Mesenchymal stem cell (in vitro differentiated cells and primary cell): ENCODE measurements around the gene PHF11.

Source experiments
- DNase-seq: peaks from one replicate; pipeline ENCODE4 v3.0.0-alpha.2; 2013
- H2AFZ ChIP-seq: one replicate; pipeline ENCODE4 v1.6.1; 2013; ENCODE audit warnings: low read depth, mild to moderate bottlenecking, control low read depth, inconsistent platforms, low read length, moderate library complexity
- H2AK5ac ChIP-seq: 2 replicates; pipeline ENCODE4 v1.6.1; 2013; ENCODE audit warnings: low read length, moderate library complexity, mild to moderate bottlenecking, inconsistent platforms; ENCODE audit not compliant: severe bottlenecking
- H2BK120ac ChIP-seq: one replicate; pipeline ENCODE4 v1.6.1; 2013; ENCODE audit warnings: low read depth, mild to moderate bottlenecking, inconsistent platforms, low read length, moderate library complexity
- H2BK12ac ChIP-seq, 2 experiments: one replicate each; pipeline ENCODE4 v1.6.1; 2013; ENCODE audit warnings: inconsistent platforms in 2 of 2, low read length in 2 of 2, mild to moderate bottlenecking in 2 of 2, moderate library complexity in 2 of 2, control low read depth in 1 of 2
- H2BK15ac ChIP-seq: one replicate; pipeline ENCODE4 v1.6.1; 2013; ENCODE audit warnings: mild to moderate bottlenecking, low read depth, inconsistent platforms; ENCODE audit not compliant: poor library complexity, severe bottlenecking
- H2BK5ac ChIP-seq: 2 replicates; pipeline ENCODE4 v1.6.1; 2013; ENCODE audit warnings: low read depth, mild to moderate bottlenecking, low read length, control low read depth, inconsistent platforms; ENCODE audit not compliant: poor library complexity, severe bottlenecking
- H3K14ac ChIP-seq, 2 experiments: one replicate each; pipeline ENCODE4 v1.6.1; 2013; ENCODE audit warnings: inconsistent platforms in 2 of 2, low read length in 2 of 2, control low read depth in 1 of 2, mild to moderate bottlenecking in 1 of 2, moderate library complexity in 1 of 2
- H3K18ac ChIP-seq, 2 experiments: one replicate each; pipeline ENCODE4 v1.6.1; 2013; ENCODE audit warnings: inconsistent platforms in 2 of 2, low read length in 2 of 2, control low read depth in 1 of 2, low read depth in 1 of 2, mild to moderate bottlenecking in 1 of 2
- H3K23ac ChIP-seq, 2 experiments: one replicate each; pipeline ENCODE4 v1.6.1; 2013; ENCODE audit warnings: inconsistent platforms in 2 of 2, low read length in 2 of 2, mild to moderate bottlenecking in 2 of 2, moderate library complexity in 2 of 2, control low read depth in 1 of 2
- H3K27ac ChIP-seq: 2 replicates; pipeline ENCODE4 v1.5.1; 2013; ENCODE audit warnings: mild to moderate bottlenecking, moderate library complexity, low read length, control low read depth, inconsistent platforms; ENCODE audit not compliant: poor library complexity, severe bottlenecking
- H3K27me3 ChIP-seq, 2 experiments: 2 replicates each; pipeline versions ENCODE4 v1.6.1 to v1.7.0; 2013; ENCODE audit warnings: low read length in 2 of 2, mild to moderate bottlenecking in 2 of 2, moderate library complexity in 2 of 2, control low read depth in 1 of 2, inconsistent platforms in 1 of 2; ENCODE audit not compliant: control insufficient read depth in 1 of 2, insufficient read depth in 1 of 2
- H3K36me3 ChIP-seq, 2 experiments: 2 replicates each; pipeline versions ENCODE4 v1.6.1 to v1.7.0; 2013; ENCODE audit warnings: low read length in 2 of 2, control low read depth in 1 of 2, inconsistent platforms in 1 of 2, low read depth in 1 of 2, mild to moderate bottlenecking in 1 of 2; ENCODE audit not compliant: insufficient read depth in 2 of 2, control insufficient read depth in 1 of 2
- H3K4ac ChIP-seq, 2 experiments: one replicate each; pipeline ENCODE4 v1.6.1; 2013; ENCODE audit warnings: inconsistent platforms in 2 of 2, low read length in 2 of 2, mild to moderate bottlenecking in 2 of 2, moderate library complexity in 2 of 2, control low read depth in 1 of 2, low read depth in 1 of 2
- H3K4me1 ChIP-seq: 2 replicates; pipeline ENCODE4 v1.6.1; 2013; ENCODE audit warnings: low read depth, low read length, control low read depth; ENCODE audit not compliant: control insufficient read depth, insufficient read depth
- H3K4me2 ChIP-seq: 2 replicates; pipeline ENCODE4 v1.6.1; 2013; ENCODE audit warnings: low read length, mild to moderate bottlenecking, inconsistent platforms; ENCODE audit not compliant: poor library complexity, severe bottlenecking
- H3K4me3 ChIP-seq, 2 experiments: 2 replicates each; pipeline versions ENCODE4 v1.5.1 to v1.7.0; 2013; ENCODE audit warnings: low read length in 2 of 2, mild to moderate bottlenecking in 2 of 2, control low read depth in 1 of 2, low read depth in 1 of 2; ENCODE audit not compliant: insufficient read depth in 1 of 2
- H3K79me1 ChIP-seq: replicated peaks from 2 replicates; pipeline ENCODE4 v1.6.1; 2013; ENCODE audit warnings: mild to moderate bottlenecking, control low read depth, low read length, inconsistent platforms; ENCODE audit not compliant: poor library complexity, severe bottlenecking
- H3K9ac ChIP-seq: 2 replicates; pipeline ENCODE4 v1.7.0; 2013; ENCODE audit warnings: mild to moderate bottlenecking, low read length, moderate library complexity
- H3K9me3 ChIP-seq: 2 replicates; pipeline ENCODE4 v1.7.0; 2013; ENCODE audit warnings: mild to moderate bottlenecking, low read length; ENCODE audit not compliant: control insufficient read depth
- H4K8ac ChIP-seq: one replicate; pipeline ENCODE4 v1.6.1; 2013; ENCODE audit warnings: inconsistent platforms, mild to moderate bottlenecking, low read length, moderate library complexity
- H4K91ac ChIP-seq: one replicate; pipeline ENCODE4 v1.6.1; 2013; ENCODE audit warnings: mild to moderate bottlenecking, low read length, inconsistent platforms
- WGBS: methylation state at CpG from one replicate; pipeline ENCODE4 v1.1.7; 2013; ENCODE audit warnings: mixed read lengths; 5-methylcytosine and 5-hydroxymethylcytosine counted together

Gene PHF11

DNA sequence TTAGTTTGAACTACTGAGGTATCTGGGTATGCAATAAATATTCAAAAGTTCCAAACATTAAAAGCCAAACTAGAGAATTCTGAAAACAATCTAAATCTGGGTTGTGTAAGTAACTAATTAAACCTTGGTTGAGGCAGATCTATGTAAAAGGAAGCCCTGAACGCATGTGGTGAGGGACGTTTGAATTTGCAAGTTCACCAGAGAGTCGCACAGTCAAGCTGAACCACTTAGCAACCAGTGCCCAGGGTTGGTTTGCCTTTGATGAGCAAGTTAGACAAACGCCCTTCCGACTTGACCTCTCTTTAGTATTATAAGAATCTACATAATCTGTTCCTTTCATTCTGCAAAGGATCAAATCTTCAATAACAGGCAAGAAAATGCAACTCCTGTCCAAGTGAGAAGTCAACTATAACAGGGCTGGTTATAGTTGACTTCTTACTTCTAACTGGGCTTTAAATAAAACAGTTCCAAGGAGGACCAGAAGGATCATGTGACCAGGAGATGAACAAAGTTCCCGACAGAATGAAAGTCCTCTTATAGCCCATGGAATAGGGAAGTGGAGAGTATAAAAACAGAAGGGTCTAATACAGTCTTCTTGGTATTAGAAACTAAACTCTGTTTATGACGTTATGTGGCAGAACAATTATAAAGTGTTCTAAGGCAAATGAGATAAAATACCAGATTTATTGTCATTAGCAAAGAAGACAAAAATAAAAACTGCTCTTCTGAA, 40.6 kb downstream of the PHF11 start:
- Histone ChIP-seq H2BK15ac (no peak overlapping the region), H2AFZ (no peak overlapping the region), H4K91ac (no peak overlapping the region), H3K4me1 (no peaks in the 10 kb centered on the region), H2AK5ac (no peak overlapping the region), H4K8ac (no peak overlapping the region), H2BK120ac (no peak overlapping the region), H3K9me3 (no peaks in the 10 kb centered on the region), H2BK12ac (no peak overlapping the region), H3K23ac (no peak overlapping the region), H2BK5ac (no peak overlapping the region), H3K4me3 (no peak overlapping the region), H3K18ac (no peak overlapping the region), H3K4me2 (no peak overlapping the region), H3K36me3 (peaks cover 2 to 73% of the 10 kb centered on the region in 2 experiments), H3K9ac (no peak overlapping the region), H3K27ac (no peak overlapping the region), H3K4ac (no peak overlapping the region), H3K79me1 (peaks cover 3% of the 10 kb centered on the region), H3K27me3 (no peaks in the 10 kb centered on the region), H3K14ac (no peak overlapping the region)
- no peak for DNase-seq
- 74% methylated on average over 4 of the region's 7 CpGs for WGBS

DNA sequence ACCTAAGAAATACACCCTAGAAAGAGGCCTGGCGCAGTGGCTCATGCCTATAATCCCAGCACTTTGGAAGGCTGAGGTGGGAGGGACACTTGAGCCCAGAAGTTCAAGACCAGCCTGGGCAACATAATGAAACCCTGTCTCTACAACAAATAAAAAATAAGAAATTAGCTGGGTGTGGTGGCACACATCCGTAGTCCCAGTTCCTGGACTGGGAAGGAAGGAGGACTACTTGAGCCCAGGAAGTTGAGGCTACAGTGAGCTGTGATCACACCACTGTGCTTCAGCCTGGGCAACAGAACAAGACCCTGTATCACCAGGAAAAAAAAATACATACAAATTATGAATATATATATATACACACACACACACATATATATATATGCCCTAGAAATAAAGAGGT, 42.7 kb downstream of the PHF11 start:
- Histone ChIP-seq H3K9me3 (no peaks in the 10 kb centered on the region), H3K4me2 (no peak overlapping the region), H3K27ac (no peak overlapping the region), H3K36me3 (peaks cover 0 to 76% of the 10 kb centered on the region in 2 experiments), H2BK15ac (no peak overlapping the region), H3K27me3 (no peaks in the 10 kb centered on the region), H3K9ac (no peak overlapping the region), H2BK5ac (no peak overlapping the region), H2AK5ac (no peak overlapping the region), H3K14ac (no peak overlapping the region), H4K91ac (no peak overlapping the region), H3K4me3 (no peak overlapping the region), H2AFZ (no peak overlapping the region), H3K18ac (no peak overlapping the region), H3K79me1 (peaks cover 2% of the 10 kb centered on the region), H3K4ac (no peak overlapping the region), H3K4me1 (no peaks in the 10 kb centered on the region), H2BK120ac (no peak overlapping the region), H3K23ac (no peak overlapping the region), H4K8ac (no peak overlapping the region), H2BK12ac (no peak overlapping the region)
- WGBS: no CpG with 5 or more reads among the region's 2 CpGs
- no peak for DNase-seq

DNA sequence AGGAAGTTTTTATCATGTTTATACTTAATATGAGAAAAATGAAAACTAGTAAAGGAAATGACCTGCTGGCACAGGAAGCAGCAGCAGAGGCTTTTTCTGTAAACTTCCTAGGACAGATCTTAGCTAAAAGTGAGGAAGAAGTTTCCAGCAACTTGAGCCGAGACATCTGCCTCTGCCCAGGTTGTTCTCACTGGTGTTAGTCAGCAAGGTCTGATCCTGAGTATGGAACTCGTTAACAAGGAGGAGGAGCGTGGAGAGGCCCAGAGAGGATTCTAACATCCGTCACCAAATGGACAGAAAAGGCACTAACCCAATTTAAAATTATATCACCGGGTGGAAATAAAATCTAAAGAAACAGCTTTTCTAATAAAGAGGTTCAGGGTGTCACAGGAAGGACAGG, 43.6 kb downstream of the PHF11 start:
- H3K9me3 ChIP-seq: no peaks in the 10 kb centered on the region
- H3K14ac ChIP-seq: no peak overlapping the region
- H2AFZ ChIP-seq: no peak overlapping the region
- H2BK5ac ChIP-seq: no peak overlapping the region
- H3K27ac ChIP-seq: no peak overlapping the region
- DNase-seq: peak; percentile 25
- WGBS: 82% methylated on average over 4 of the region's 5 CpGs
- no peaks in the 10 kb centered on the region for H3K4me1 ChIP-seq
- H3K9ac ChIP-seq: no peak overlapping the region
- no peak overlapping the region for H3K18ac ChIP-seq
- H3K23ac ChIP-seq: no peak overlapping the region
- no peak overlapping the region for H3K4me3 ChIP-seq
- no peak overlapping the region for H2BK15ac ChIP-seq
- no peak overlapping the region for H4K8ac ChIP-seq
- H2BK12ac ChIP-seq: no peak overlapping the region
- no peak overlapping the region for H4K91ac ChIP-seq
- no peak overlapping the region for H3K4me2 ChIP-seq
- H3K79me1 ChIP-seq: peaks cover 2% of the 10 kb centered on the region
- no peak overlapping the region for H3K4ac ChIP-seq
- no peaks in the 10 kb centered on the region for H3K27me3 ChIP-seq
- H3K36me3 ChIP-seq: peaks cover 0 to 76% of the 10 kb centered on the region in 2 experiments
- H2BK120ac ChIP-seq: no peak overlapping the region
- no peak overlapping the region for H2AK5ac ChIP-seq

DNA sequence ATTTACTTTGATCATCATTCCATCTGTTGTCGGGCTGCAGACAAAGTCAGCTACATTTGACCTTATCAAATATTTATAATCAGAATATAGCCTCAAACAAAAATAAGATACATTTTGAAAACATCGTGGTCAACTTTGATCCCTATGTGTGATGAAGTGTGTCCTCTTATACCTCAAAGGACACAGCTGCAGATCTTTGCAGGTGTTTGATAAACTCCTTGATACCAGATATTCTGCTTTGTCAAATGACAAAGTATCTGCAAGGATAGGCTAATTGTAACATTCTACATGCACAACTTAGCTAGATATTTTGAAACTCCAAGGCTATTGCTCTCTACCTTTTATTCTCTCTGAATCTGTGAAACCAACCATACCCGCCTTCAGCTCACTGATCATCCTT, 44.0 kb downstream of the PHF11 start:
- H4K91ac ChIP-seq: no peak overlapping the region
- no peak overlapping the region for H3K9ac ChIP-seq
- peaks cover 0 to 78% of the 10 kb centered on the region in 2 experiments for H3K36me3 ChIP-seq
- no peak overlapping the region for H4K8ac ChIP-seq
- H3K4me3 ChIP-seq: no peak overlapping the region
- no peak overlapping the region for H3K14ac ChIP-seq
- no peak overlapping the region for H3K27ac ChIP-seq
- no peaks in the 10 kb centered on the region for H3K9me3 ChIP-seq
- no peak overlapping the region for H3K4me2 ChIP-seq
- H2BK15ac ChIP-seq: no peak overlapping the region
- H3K4me1 ChIP-seq: no peaks in the 10 kb centered on the region
- H2BK120ac ChIP-seq: no peak overlapping the region
- H2AK5ac ChIP-seq: no peak overlapping the region
- DNase-seq: no peak
- no peaks in the 10 kb centered on the region for H3K27me3 ChIP-seq
- H2BK5ac ChIP-seq: no peak overlapping the region
- no peak overlapping the region for H3K23ac ChIP-seq
- H3K18ac ChIP-seq: no peak overlapping the region
- over 99% methylated on average over 2 of the region's 3 CpGs for WGBS
- peaks cover 2% of the 10 kb centered on the region for H3K79me1 ChIP-seq
- no peak overlapping the region for H2BK12ac ChIP-seq
- no peak overlapping the region for H3K4ac ChIP-seq
- no peak overlapping the region for H2AFZ ChIP-seq
